Mesendoderm (in vitro differentiated cells): Measurements from ENCODE around the gene TAS2R16.

Experiments
- DNase-seq: peaks from one replicate; pipeline ENCODE4 v3.0.0; 2013
- H2AK5ac ChIP-seq: 2 replicates; pipeline ENCODE4 v1.6.1; 2013; ENCODE audit warnings: low read length, inconsistent platforms
- H2BK120ac ChIP-seq: 2 replicates; pipeline ENCODE4 v1.6.1; 2013; ENCODE audit warnings: low read depth, mild to moderate bottlenecking, low read length, moderate library complexity, mixed read lengths
- H2BK15ac ChIP-seq: replicated peaks from 2 replicates; pipeline ENCODE4 v1.6.1; 2013; ENCODE audit warnings: low read depth, mild to moderate bottlenecking, moderate library complexity
- H2BK5ac ChIP-seq: 2 replicates; pipeline ENCODE4 v1.6.1; 2013; ENCODE audit warnings: low read length, inconsistent platforms
- H3K18ac ChIP-seq: 2 replicates; pipeline ENCODE4 v1.6.1; 2013; ENCODE audit warnings: mild to moderate bottlenecking, low read length, mixed read lengths
- H3K23ac ChIP-seq: one replicate; pipeline ENCODE4 v1.6.1; 2013; ENCODE audit warnings: low read length
- H3K27ac ChIP-seq: 2 replicates; pipeline ENCODE4 v1.5.1; 2013; ENCODE audit warnings: low read depth, mild to moderate bottlenecking, inconsistent platforms, low read length, moderate library complexity
- H3K27me3 ChIP-seq: 2 replicates; pipeline ENCODE4 v1.6.1; 2013; ENCODE audit warnings: low read length, control low read depth, mild to moderate bottlenecking, inconsistent platforms; ENCODE audit not compliant: insufficient read depth, poor library complexity
- H3K36me3 ChIP-seq: 2 replicates; pipeline ENCODE4 v1.6.1; 2013; ENCODE audit warnings: low read length, inconsistent platforms; ENCODE audit not compliant: control insufficient read depth, insufficient read depth
- H3K4ac ChIP-seq: one replicate; pipeline ENCODE4 v1.6.1; 2013; ENCODE audit warnings: low read depth, mild to moderate bottlenecking, low read length, moderate library complexity
- H3K4me1 ChIP-seq: 2 replicates; pipeline ENCODE4 v1.6.1; 2013; ENCODE audit warnings: low read depth, low read length, inconsistent platforms; ENCODE audit not compliant: control insufficient read depth
- H3K4me2 ChIP-seq: 2 replicates; pipeline ENCODE4 v1.6.1; 2013; ENCODE audit warnings: low read length
- H3K4me3 ChIP-seq: 2 replicates; pipeline ENCODE4 v1.5.1; 2013; ENCODE audit warnings: mild to moderate bottlenecking, low read length
- H3K56ac ChIP-seq: one replicate; pipeline ENCODE4 v1.6.1; 2013; ENCODE audit warnings: low read length
- H3K79me1 ChIP-seq: 2 replicates; pipeline ENCODE4 v1.6.1; 2013; ENCODE audit warnings: low read length, inconsistent platforms
- H3K79me2 ChIP-seq: 2 replicates; pipeline ENCODE4 v1.6.1; 2013; ENCODE audit warnings: mild to moderate bottlenecking, low read length; ENCODE audit not compliant: control insufficient read depth, insufficient read depth
- H3K9ac ChIP-seq: 2 replicates; pipeline ENCODE4 v1.6.1; 2013; ENCODE audit warnings: low read length, inconsistent platforms
- H4K5ac ChIP-seq: one replicate; pipeline ENCODE4 v1.6.1; 2013; ENCODE audit warnings: low read length
- H4K8ac ChIP-seq: one replicate; pipeline ENCODE4 v1.6.1; 2013; ENCODE audit warnings: low read depth, mild to moderate bottlenecking, control low read depth, low read length, moderate library complexity
- WGBS: extraction: QIAGEN DNeasy Blood & Tissue Kit; methylation state at CpG from one replicate; pipeline ENCODE4 v1.1.7; 2013; ENCODE audit warnings: low lambda C conversion rate, missing lambda C conversion rate; ENCODE audit not compliant: insufficient coverage; ENCODE audit errors: extremely low coverage; 5-methylcytosine and 5-hydroxymethylcytosine counted together

TAS2R16 gene

GRCh38 chr7:122949186-122949585 lies 46.3 kb downstream of the TAS2R16 start:
- no peak for DNase-seq
- no peak overlapping the region for H4K8ac ChIP-seq
- no peak overlapping the region for H3K27ac ChIP-seq
- H3K36me3 ChIP-seq = no peaks in the 10 kb centered on the region
- no peak overlapping the region for H3K18ac ChIP-seq
- H3K9ac ChIP-seq = no peak overlapping the region
- H3K79me2 ChIP-seq = no peaks in the 10 kb centered on the region
- no peak overlapping the region for H2BK5ac ChIP-seq
- no peak overlapping the region for H2BK120ac ChIP-seq
- no peak overlapping the region for H3K56ac ChIP-seq
- no peak overlapping the region for H4K5ac ChIP-seq
- WGBS = no CpG with 5 or more reads among the region's 1 CpG
- no peak overlapping the region for H3K23ac ChIP-seq
- H3K27me3 ChIP-seq = no peaks in the 10 kb centered on the region
- H2AK5ac ChIP-seq = no peak overlapping the region
- no peak overlapping the region for H3K4ac ChIP-seq
- no peak overlapping the region for H3K4me2 ChIP-seq
- H2BK15ac ChIP-seq = no peak overlapping the region
- no peaks in the 10 kb centered on the region for H3K79me1 ChIP-seq
- no peaks in the 10 kb centered on the region for H3K4me1 ChIP-seq
- H3K4me3 ChIP-seq = no peak overlapping the region
